Vagina (tissue), 2 donors: Measurements from ENCODE around the gene DPH3. TPM values are rescaled to one million over a fixed set of nuclear protein-coding genes. Genes with fewer than 3 reads are reported as not detected.

ENCODE experiments used
- DNase-seq, 2 donors: peaks; one replicate each; pipeline ENCODE4 v3.0.0-alpha.2; 2017; ENCODE audit errors: extremely low spot score in 2 of 2
- H3K27ac ChIP-seq: fragments of 200-600 bp; sonication (generic); one replicate; pipeline ENCODE4 v1.5.1; 2019
- H3K27me3 ChIP-seq: fragments of 200-600 bp; sonication (generic); one replicate; pipeline ENCODE4 v1.5.1; 2019
- H3K36me3 ChIP-seq, 2 donors: fragments of 200-600 bp; sonication (generic); one replicate each; pipeline ENCODE4 v1.5.1; 2017 to 2019
- H3K4me1 ChIP-seq: fragments of 200-600 bp; sonication (generic); one replicate; pipeline ENCODE4 v1.5.1; 2019
- H3K4me3 ChIP-seq, 2 donors: fragments of 200-600 bp; sonication (generic); 1 replicate in 1 of 2; 2 replicates in 1 of 2; pipeline ENCODE4 v1.5.1; 2016 to 2019
- H3K9me3 ChIP-seq: fragments of 200-600 bp; sonication (generic); one replicate; pipeline ENCODE4 v1.5.1; 2019
- CTCF ChIP-seq, 3 experiments: fragments of 450-650 bp in 2 of 3; fragments of 200-600 bp in 1 of 3; sonication (generic) in 1 of 3; IDR thresholded peaks; one replicate each; pipeline ENCODE4 v1.5.1; 2017 to 2019; ENCODE audit warnings: antibody characterized with exemption in 3 of 3, mild to moderate bottlenecking in 2 of 3, moderate library complexity in 2 of 3
- POLR2A ChIP-seq, 2 donors: fragments of 450-650 bp; IDR thresholded peaks; one replicate each; pipeline ENCODE4 v1.6.1; 2017; ENCODE audit warnings: antibody characterized with exemption in 2 of 2, mild to moderate bottlenecking in 2 of 2, moderate library complexity in 2 of 2
- POLR2AphosphoS5 ChIP-seq, 2 donors: sonication (generic); formaldehyde crosslinking; IDR thresholded peaks; one replicate each; pipeline ENCODE4 v1.9.0; 2017; ENCODE audit warnings: antibody characterized with exemption in 2 of 2, mild to moderate bottlenecking in 2 of 2, low read depth in 1 of 2; ENCODE audit not compliant: insufficient read depth in 1 of 2
- intact Hi-C: fragments of 100-400 bp; cut with DNase I; formaldehyde crosslinking; loops from one replicate; pipeline ENCODE4 v1.15.1; 2023
- total RNA-seq: library from RNA; depleted of rRNA; stranded (reverse); fragments of >200 nt; gene quantifications from one replicate; pipeline ENCODE4 v1.2.3, GENCODE V29; 2016

DPH3 gene
- total RNA-seq, 1 donor from 2014 or later, result 14.5 TPM

DNA sequence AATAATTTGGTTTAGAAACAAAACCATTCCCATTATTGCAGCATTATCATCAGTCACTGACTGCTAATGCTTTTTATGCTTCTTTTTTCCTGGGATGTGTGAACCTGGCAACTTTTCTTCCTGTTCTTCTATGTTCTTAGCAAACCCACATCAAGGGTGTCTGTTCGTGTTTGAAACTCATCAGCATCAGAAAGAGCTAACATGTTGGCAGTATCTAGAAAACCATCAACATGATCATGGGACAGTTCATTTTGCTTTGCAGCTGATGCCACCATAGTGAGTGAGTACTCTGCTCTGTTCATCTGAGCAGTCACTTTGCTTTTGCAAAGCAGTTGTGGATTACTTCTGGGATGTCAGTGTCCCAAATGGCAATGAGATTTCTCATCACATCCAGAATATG lies 5.9 kb downstream of the DPH3 start:
- Histone ChIP-seq H3K9me3 (no peaks in the 10 kb centered on the region), H3K4me3 (no peak overlapping the region), H3K27me3 (no peaks in the 10 kb centered on the region), H3K27ac (no peak overlapping the region), H3K4me1 (peaks cover 22% of the 10 kb centered on the region), H3K36me3 (peaks cover 2 to 17% of the 10 kb centered on the region in 2 donors)
- TF ChIP-seq CTCF (IDR thresholded peaks at IDR 0.05), result no peak
- no peak for TF ChIP-seq POLR2AphosphoS5 (IDR thresholded peaks at IDR 0.05; ENCODE audit: insufficient read depth in 1 of 2, low read depth in 1 of 2)
- TF ChIP-seq POLR2A (IDR thresholded peaks at IDR 0.05), result no peak
- intact Hi-C loops, result no loop called here
- DNase-seq, result no peak

- no peaks in the 10 kb centered on the region for H3K27me3 ChIP-seq
- H3K36me3 ChIP-seq, result peaks cover 2 to 17% of the 10 kb centered on the region in 2 donors
- TF ChIP-seq POLR2A (IDR thresholded peaks at IDR 0.05) (no peak), POLR2AphosphoS5 (IDR thresholded peaks at IDR 0.05; ENCODE audit: insufficient read depth in 1 of 2, low read depth in 1 of 2) (no peak), CTCF (IDR thresholded peaks at IDR 0.05) (no peak)
- H3K27ac ChIP-seq, result no peak overlapping the region
- peaks cover 15% of the 10 kb centered on the region for H3K4me1 ChIP-seq
- intact Hi-C loops, result no loop called here
- no peaks in the 10 kb centered on the region for H3K9me3 ChIP-seq
- no peak for DNase-seq
- no peak overlapping the region for H3K4me3 ChIP-seq
Observed at GRCh38 chr3:16258177-16258576, 6.6 kb downstream of the DPH3 start.

DNA sequence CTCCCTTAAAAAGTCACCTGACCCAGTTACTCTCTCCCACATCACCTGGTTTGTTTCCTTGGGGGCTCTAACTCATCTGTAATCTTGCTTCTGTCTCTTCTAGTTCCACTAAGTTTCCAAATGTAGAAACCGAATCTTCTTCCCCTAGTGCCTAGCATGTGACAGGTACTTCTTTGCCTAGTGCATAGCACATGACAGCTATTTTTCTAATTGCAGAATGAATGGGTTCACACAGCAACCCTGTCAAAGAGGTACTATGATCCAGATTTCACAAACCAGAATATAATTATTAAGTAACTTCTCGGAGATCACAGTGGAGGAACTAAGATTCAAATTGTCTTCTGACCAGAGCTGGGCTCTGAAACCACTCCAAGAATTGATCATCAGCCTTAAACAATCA lies 7.4 kb downstream of the DPH3 start:
- H3K9me3 ChIP-seq, result no peaks in the 10 kb centered on the region
- H3K36me3 ChIP-seq, result peaks cover 2 to 17% of the 10 kb centered on the region in 2 donors
- TF ChIP-seq CTCF (IDR thresholded peaks at IDR 0.05) (no peak), POLR2AphosphoS5 (IDR thresholded peaks at IDR 0.05; ENCODE audit: insufficient read depth in 1 of 2, low read depth in 1 of 2) (no peak), POLR2A (IDR thresholded peaks at IDR 0.05) (no peak)
- H3K4me1 ChIP-seq, result peaks cover 6% of the 10 kb centered on the region
- no peak overlapping the region for H3K27ac ChIP-seq
- intact Hi-C loops, result no loop called here
- H3K27me3 ChIP-seq, result no peaks in the 10 kb centered on the region
- DNase-seq, result no peak
- H3K4me3 ChIP-seq, result no peak overlapping the region

- intact Hi-C loops, result no loop called here
Observed at GRCh38 chr3:16255726-16256125, 9.0 kb downstream of the DPH3 start.

DNA sequence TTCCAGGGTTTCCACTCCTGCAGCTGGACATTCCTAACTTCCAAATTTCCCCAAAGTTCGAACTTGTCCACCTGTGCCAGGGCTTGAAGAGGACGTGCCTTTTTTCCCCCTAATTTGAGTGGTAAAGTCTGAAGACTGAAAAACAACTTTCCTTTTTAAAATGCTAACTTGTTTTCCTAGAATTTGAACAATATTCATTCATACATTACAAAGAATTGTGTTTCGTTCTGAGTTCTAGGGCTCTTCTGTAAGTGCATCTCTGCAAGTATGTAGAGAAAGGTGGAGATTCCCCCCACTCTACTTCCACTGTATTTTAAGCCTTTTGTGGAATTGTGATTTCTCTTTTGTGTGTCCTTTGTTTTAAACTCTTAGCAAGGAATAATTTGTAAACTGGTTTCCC lies 9.4 kb downstream of the DPH3 start:
- H3K4me3 ChIP-seq, result no peak overlapping the region
- no peaks in the 10 kb centered on the region for H3K27me3 ChIP-seq
- H3K36me3 ChIP-seq, result peaks cover 2 to 14% of the 10 kb centered on the region in 2 donors
- no peak overlapping the region for H3K27ac ChIP-seq
- no peaks in the 10 kb centered on the region for H3K9me3 ChIP-seq
- TF ChIP-seq POLR2A (IDR thresholded peaks at IDR 0.05) (no peak), POLR2AphosphoS5 (IDR thresholded peaks at IDR 0.05; ENCODE audit: insufficient read depth in 1 of 2, low read depth in 1 of 2) (no peak)
- no peaks in the 10 kb centered on the region for H3K4me1 ChIP-seq
- intact Hi-C loops, result no loop called here
- DNase-seq, result no peak

More at GRCh38 chr3:16255726-16256125, 9.0 kb downstream of the DPH3 start:
- TF ChIP-seq CTCF (IDR thresholded peaks at IDR 0.05), result no peak
- H3K27me3 ChIP-seq, result no peaks in the 10 kb centered on the region
- no peak for DNase-seq
- no peaks in the 10 kb centered on the region for H3K9me3 ChIP-seq
- H3K4me3 ChIP-seq, result no peak overlapping the region
- no peaks in the 10 kb centered on the region for H3K4me1 ChIP-seq
- peaks cover 2 to 17% of the 10 kb centered on the region in 2 donors for H3K36me3 ChIP-seq
- H3K27ac ChIP-seq, result no peak overlapping the region

DNA sequence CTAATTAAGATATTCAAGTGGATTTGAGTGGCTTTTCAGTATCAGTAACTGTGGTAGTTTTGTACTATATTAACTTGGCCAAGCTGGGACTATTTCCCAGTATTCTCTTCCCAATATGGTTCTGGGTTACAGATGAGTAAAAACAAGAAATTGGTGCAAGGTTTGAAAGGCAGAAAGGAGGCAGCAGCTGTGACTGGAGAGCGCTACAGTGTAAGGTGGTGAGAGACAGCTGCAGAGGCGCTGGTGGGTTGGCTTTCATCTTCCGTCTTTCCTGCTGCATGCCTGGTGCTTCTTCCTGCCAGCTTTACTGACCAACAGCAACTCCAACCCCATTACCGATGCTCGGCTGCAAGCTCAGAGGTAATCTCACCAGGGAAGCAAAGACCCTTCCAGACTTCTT lies 9.8 kb downstream of the DPH3 start:
- H3K9me3 ChIP-seq, result no peaks in the 10 kb centered on the region
- no peak for TF ChIP-seq CTCF (IDR thresholded peaks at IDR 0.05)
- no peak for TF ChIP-seq POLR2AphosphoS5 (IDR thresholded peaks at IDR 0.05; ENCODE audit: insufficient read depth in 1 of 2, low read depth in 1 of 2)
- TF ChIP-seq POLR2A (IDR thresholded peaks at IDR 0.05), result no peak
- no peaks in the 10 kb centered on the region for H3K27me3 ChIP-seq
- H3K27ac ChIP-seq, result no peak overlapping the region
- peaks cover 0 to 9% of the 10 kb centered on the region in 2 donors for H3K36me3 ChIP-seq
- H3K4me1 ChIP-seq, result no peaks in the 10 kb centered on the region
- no peak overlapping the region for H3K4me3 ChIP-seq
- DNase-seq, result no peak
- intact Hi-C loops, result no loop called here
